ENCODE results near the gene PTTG1IP.

GRCh38 chr21:44919913-44920693, 46.6 kb upstream of the PTTG1IP start:
- TF ChIP-seq CTCF (IDR thresholded peaks at IDR 0.05) = no peak
- no peak for TF ChIP-seq POLR2A (IDR thresholded peaks at IDR 0.05)

All from testis (tissue), 2 donors.